PC-9 (cell line): Measurements from ENCODE around the gene CMIP. TPM values are rescaled to one million over a fixed set of nuclear protein-coding genes. Genes with fewer than 3 reads are reported as not detected.

Experiments used
- BruUV-seq: library from RNA; stranded (reverse); fragments of 400-500 nt; replicated peaks from 2 replicates; lab custom pipeline; 2021; lab: Mats Ljungman, UMichigan
- CTCF ChIA-PET: fragments of 300-600 bp; sonication (Branson Sonifier 250); formaldehyde crosslinking; loops from one replicate; lab custom pipeline; 2022; ENCODE audit warnings: antibody characterized with exemption; lab: Charles Lee
- POLR2A ChIA-PET: fragments of 300-600 bp; sonication (Branson Sonifier 250); formaldehyde crosslinking; loops from one replicate; lab custom pipeline; 2022; ENCODE audit warnings: antibody characterized with exemption; ENCODE audit not compliant: unreplicated experiment; lab: Charles Lee
- DNase-seq, 2 experiments: peaks; one replicate each; pipeline versions ENCODE4 v3.0.0 to v3.0.0-alpha.2; 2015 to 2022; ENCODE audit warnings: mixed read lengths in 1 of 2
- H2AFZ ChIP-seq: fragments of 200-600 bp; sonication (generic); 2 replicates; pipeline ENCODE4 v1.8.1; 2017; ENCODE audit warnings: antibody characterized with exemption
- H3F3A ChIP-seq: fragments of 200-600 bp; sonication (generic); 2 replicates; pipeline ENCODE4 v1.8.1; 2017; ENCODE audit warnings: antibody characterized with exemption, mild to moderate bottlenecking, low read depth; ENCODE audit not compliant: insufficient read depth
- H3K27ac ChIP-seq: fragments of 200-600 bp; sonication (generic); 2 replicates; pipeline ENCODE4 v1.6.1; 2016; ENCODE audit warnings: mixed run types
- H3K27me3 ChIP-seq: fragments of 200-600 bp; sonication (generic); 2 replicates; pipeline ENCODE4 v1.6.1; 2016; ENCODE audit warnings: low read depth, mixed run types; ENCODE audit not compliant: insufficient read depth
- H3K36me3 ChIP-seq: fragments of 200-600 bp; sonication (generic); 2 replicates; pipeline ENCODE4 v1.6.1; 2016; ENCODE audit warnings: low read depth, mixed run types
- H3K4me1 ChIP-seq: fragments of 200-600 bp; sonication (generic); replicated peaks from 2 replicates; pipeline ENCODE4 v1.6.1; 2016; ENCODE audit warnings: mixed run types; ENCODE audit not compliant: insufficient read depth
- H3K4me2 ChIP-seq: fragments of 200-600 bp; sonication (generic); 2 replicates; pipeline ENCODE4 v1.6.1; 2017; ENCODE audit warnings: mixed run types
- H3K4me3 ChIP-seq: fragments of 200-600 bp; sonication (generic); 2 replicates; pipeline ENCODE4 v1.6.1; 2016; ENCODE audit warnings: mixed run types
- H3K79me2 ChIP-seq: fragments of 200-600 bp; sonication (generic); 2 replicates; pipeline ENCODE4 v1.6.1; 2017; ENCODE audit warnings: low read depth, mixed run types
- H3K9me2 ChIP-seq: fragments of 200-600 bp; sonication (generic); 2 replicates; pipeline ENCODE4 v1.8.1; 2017; ENCODE audit warnings: mild to moderate bottlenecking; ENCODE audit not compliant: insufficient read depth
- H3K9me3 ChIP-seq: fragments of 200-600 bp; sonication (generic); 2 replicates; pipeline ENCODE4 v1.8.1; 2016; ENCODE audit warnings: low read depth; ENCODE audit not compliant: insufficient read depth
- H4K20me1 ChIP-seq: fragments of 200-600 bp; sonication (generic); 2 replicates; pipeline ENCODE4 v1.8.1; 2017; ENCODE audit not compliant: insufficient read depth
- CTCF ChIP-seq: fragments of 200-600 bp; sonication (generic); conservative IDR thresholded peaks from 2 replicates; pipeline ENCODE4 v1.6.1; 2017; ENCODE audit warnings: mixed run types, antibody characterized with exemption, mild to moderate bottlenecking, moderate library complexity
- EZH2 ChIP-seq: fragments of 200-600 bp; sonication (generic); IDR thresholded peaks from 2 replicates; pipeline ENCODE4 v1.8.0; 2017; ENCODE audit warnings: antibody characterized with exemption, low read depth
- intact Hi-C: fragments of 100-400 bp; cut with micrococcal nuclease; formaldehyde crosslinking; loops from one replicate; pipeline ENCODE4 v1.10.0; 2022; ENCODE audit not compliant: unreplicated experiment
- total RNA-seq: library from RNA; stranded (reverse); gene quantifications from 2 replicates; pipeline ENCODE4 v1.2.3, GENCODE V29; 2021

CMIP gene
- total RNA-seq, 1 experiment from 2014 or later, result 96.6 TPM

GRCh38 chr16:81446907-81447268 lies 2.3 kb downstream of the CMIP start:
- Histone ChIP-seq H3K36me3 (no peaks in the 10 kb centered on the region), H3K27ac (peak overlapping the region; percentile 81), H3F3A (peaks cover 32% of the 10 kb centered on the region; the same call in 1 of the 2 replicates), H3K4me1 (peaks cover 25% of the 10 kb centered on the region), H3K4me2 (peak overlapping the region; percentile 85), H2AFZ (0 out of 2 replicates have a peak overlapping the region, but pooled peaks have one; percentile 20), H4K20me1 (peaks cover 41% of the 10 kb centered on the region), H3K27me3 (no peaks in the 10 kb centered on the region), H3K9me2 (no peaks in the 10 kb centered on the region), H3K9me3 (no peaks in the 10 kb centered on the region), H3K79me2 (peaks cover 69% of the 10 kb centered on the region), H3K4me3 (peak overlapping the region; percentile 92)
- intact Hi-C loops, result loop anchor here (1.0 to 5.0 kb wide), 3 partner anchors 46 to 185 kb away; no protein-coding TSS in a partner anchor
- ChIA-PET CTCF (interaction anchor here (0.6 kb wide), 1 partner anchor 283 kb away, joined by 3 read pairs; no protein-coding TSS in a partner anchor), POLR2A (interaction anchor here (0.6 to 0.8 kb wide), 2 partner anchors 46 to 304 kb away, joined by 3 to 6 read pairs; no protein-coding TSS in a partner anchor)
- peak in 1 of 2 experiments; percentile 10 for DNase-seq
- TSS peak; percentile 27 for BruUV-seq
- TF ChIP-seq CTCF (no peak), EZH2 (no peak)

- Histone ChIP-seq H3K4me3 (peak overlapping the region; percentile 92), H3K4me1 (peaks cover 25% of the 10 kb centered on the region), H2AFZ (0 out of 2 replicates have a peak overlapping the region, but pooled peaks have one; percentile 20), H3K9me3 (no peaks in the 10 kb centered on the region), H3K9me2 (no peaks in the 10 kb centered on the region), H4K20me1 (peaks cover 48% of the 10 kb centered on the region), H3K36me3 (no peaks in the 10 kb centered on the region), H3K27me3 (no peaks in the 10 kb centered on the region), H3K27ac (peak overlapping the region; percentile 81), H3F3A (peaks cover 27% of the 10 kb centered on the region; the same call in 1 of the 2 replicates), H3K4me2 (peak overlapping the region; percentile 85), H3K79me2 (peaks cover 75% of the 10 kb centered on the region)
- DNase-seq, result peak; percentile 39 to 82
- BruUV-seq, result no TSS peak
- ChIA-PET POLR2A (interaction anchor here (0.6 kb wide), 1 partner anchor 46 kb away, joined by 3 read pairs; no protein-coding TSS in a partner anchor), CTCF (interaction anchor here (0.6 kb wide), 1 partner anchor 282 kb away, joined by 3 read pairs; no protein-coding TSS in a partner anchor)
- TF ChIP-seq EZH2 (no peak), CTCF (no peak; the same call in 1 of the 2 replicates)
- intact Hi-C loops, result loop anchor here (1.0 to 5.0 kb wide), 3 partner anchors 40 to 185 kb away; no protein-coding TSS in a partner anchor
Observed at GRCh38 chr16:81447383-81448101, 2.9 kb downstream of the CMIP start.

DNA sequence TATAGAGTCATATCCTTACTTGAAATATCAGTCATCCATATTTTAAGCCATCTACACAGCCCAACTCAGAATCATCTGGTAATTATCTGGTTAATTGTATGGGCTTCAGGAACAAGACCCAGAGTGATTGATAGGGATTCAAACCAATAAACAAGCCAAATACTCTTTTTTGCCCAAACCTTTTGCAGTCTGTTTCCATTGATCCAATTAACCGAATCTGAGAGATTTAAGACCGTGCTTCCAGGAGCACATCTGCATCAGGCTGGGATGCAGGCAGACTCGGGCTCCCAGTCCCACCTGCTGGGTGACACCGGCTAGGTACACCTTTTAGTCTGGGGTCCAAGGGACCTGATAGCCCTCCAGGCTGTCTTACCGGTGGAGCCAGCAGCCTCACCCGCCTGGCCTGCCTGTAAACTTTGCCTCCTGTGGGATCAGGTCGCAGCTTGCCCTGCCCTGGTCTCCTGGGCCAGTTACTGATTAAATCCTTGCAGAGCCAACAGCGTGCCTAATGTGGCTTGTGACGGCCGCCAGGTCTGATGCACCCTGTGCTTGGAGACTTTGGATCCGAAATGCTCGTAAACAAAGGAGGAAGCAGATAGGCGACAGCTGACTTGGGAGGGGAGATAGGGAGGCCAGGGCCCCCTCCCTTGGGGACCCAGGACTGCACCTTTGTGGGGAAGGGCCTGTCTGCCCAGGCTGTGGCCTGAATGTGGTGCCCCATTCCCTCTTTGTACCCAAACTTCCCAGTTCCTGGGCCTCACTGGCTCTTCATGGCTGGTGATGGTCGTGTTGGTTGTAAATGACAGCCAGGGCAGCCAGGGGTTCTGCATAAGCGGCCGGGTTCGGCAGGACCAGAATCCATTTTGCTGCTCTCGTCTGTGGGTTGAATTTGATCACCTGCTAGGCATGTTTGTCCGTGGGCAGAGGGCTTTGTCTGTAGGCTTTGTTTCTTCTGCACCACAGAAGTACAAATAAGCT lies 3.8 kb downstream of the CMIP start:
- intact Hi-C loops, result loop anchor here (1.0 to 5.0 kb wide), 3 partner anchors 41 to 184 kb away; no protein-coding TSS in a partner anchor

More for the DNA sequence above, 3.8 kb downstream of the CMIP start:
- Histone ChIP-seq H3K4me1 (peaks cover 25% of the 10 kb centered on the region), H3K27ac (peak overlapping the region; percentile 81), H3K4me2 (peak overlapping the region; percentile 85), H3K36me3 (no peaks in the 10 kb centered on the region), H3K79me2 (peaks cover 84% of the 10 kb centered on the region), H4K20me1 (peaks cover 57% of the 10 kb centered on the region), H3K9me2 (no peaks in the 10 kb centered on the region), H3F3A (peaks cover 22% of the 10 kb centered on the region; the same call in 1 of the 2 replicates), H3K27me3 (no peaks in the 10 kb centered on the region), H3K9me3 (no peaks in the 10 kb centered on the region), H3K4me3 (peak overlapping the region; percentile 92), H2AFZ (no peak overlapping the region)
- POLR2A ChIA-PET, result no interaction called here
- no TSS peak for BruUV-seq
- no peak for TF ChIP-seq CTCF
- TF ChIP-seq EZH2, result no peak
- DNase-seq, result peak in 1 of 2 experiments; percentile 33
- CTCF ChIA-PET, result no interaction called here
